Measurements from ENCODE around the gene SMG9. TPM values are rescaled to one million over a fixed set of nuclear protein-coding genes. Genes with fewer than 3 reads are reported as not detected.

The SMG9 gene
- total RNA-seq, 2 donors from 2014 or later, result 18.3 to 49.1 TPM

DNA sequence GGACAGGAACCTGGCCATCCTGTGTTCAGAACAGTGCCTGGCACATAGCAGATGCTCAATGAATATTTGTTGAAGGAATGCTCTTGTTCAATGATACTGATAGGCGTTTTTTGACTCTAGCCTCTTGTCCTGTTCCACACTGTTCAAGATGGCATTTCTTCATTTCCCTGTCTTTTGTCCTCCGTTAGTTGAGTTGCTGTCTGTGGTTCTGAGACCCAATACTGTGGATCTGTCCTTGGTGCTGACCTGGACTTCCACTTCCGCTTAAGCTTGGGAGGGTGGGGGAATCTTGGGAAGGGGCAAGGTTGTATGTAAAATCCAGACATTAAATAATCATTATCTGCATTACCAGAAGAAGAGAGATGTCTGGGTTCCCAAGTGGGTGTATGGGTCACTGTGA lies 34.3 kb upstream of the SMG9 start:
- no peak for TF ChIP-seq CTCF (IDR thresholded peaks at IDR 0.05)
- Histone ChIP-seq H3K4me1 (ENCODE audit: control insufficient read depth in 1 of 2, low read depth in 2 of 2) (peaks cover 6 to 10% of the 10 kb centered on the region in 2 donors), H3K36me3 (no peaks in the 10 kb centered on the region), H3K27ac (no peak overlapping the region), H3K27me3 (replicated peaks; ENCODE audit: insufficient read depth) (no peaks in the 10 kb centered on the region), H3K9me3 (no peaks in the 10 kb centered on the region), H3K4me3 (no peak overlapping the region)
- DNase-seq (ENCODE audit: low spot score), result no peak
- no peak for ATAC-seq (ENCODE audit: insufficient number of reproducible peaks, low FRiP score, low read depth)

GRCh38 chr19:43786665-43787064 lies 31.9 kb upstream of the SMG9 start:
- H3K27me3 ChIP-seq (replicated peaks; ENCODE audit: insufficient read depth), result no peaks in the 10 kb centered on the region
- no peaks in the 10 kb centered on the region for H3K36me3 ChIP-seq
- no peaks in the 10 kb centered on the region for H3K9me3 ChIP-seq
- no peak overlapping the region for H3K27ac ChIP-seq
- TF ChIP-seq CTCF (IDR thresholded peaks at IDR 0.05), result no peak
- DNase-seq (ENCODE audit: low spot score), result no peak
- peaks cover 6 to 10% of the 10 kb centered on the region in 2 donors for H3K4me1 ChIP-seq (ENCODE audit: control insufficient read depth in 1 of 2, low read depth in 2 of 2)
- no peak overlapping the region for H3K4me3 ChIP-seq
- ATAC-seq (ENCODE audit: insufficient number of reproducible peaks, low FRiP score, low read depth), result no peak

GRCh38 chr19:43784981-43785808 lies 30.4 kb upstream of the SMG9 start:
- Histone ChIP-seq H3K4me1 (ENCODE audit: control insufficient read depth in 1 of 2, low read depth in 2 of 2) (peaks cover 6 to 10% of the 10 kb centered on the region in 2 donors), H3K4me3 (peak overlapping the region; percentile 20), H3K36me3 (no peaks in the 10 kb centered on the region), H3K27me3 (replicated peaks; ENCODE audit: insufficient read depth) (no peaks in the 10 kb centered on the region), H3K9me3 (no peaks in the 10 kb centered on the region), H3K27ac (no peak overlapping the region)
- peak; percentile 92 for TF ChIP-seq CTCF (IDR thresholded peaks at IDR 0.05)
- DNase-seq (ENCODE audit: low spot score) (no peak), ATAC-seq (ENCODE audit: insufficient number of reproducible peaks, low FRiP score, low read depth) (peak; percentile 73)

- Histone ChIP-seq H3K4me3 (no peak overlapping the region), H3K27me3 (replicated peaks; ENCODE audit: insufficient read depth) (no peaks in the 10 kb centered on the region), H3K36me3 (no peaks in the 10 kb centered on the region), H3K9me3 (no peaks in the 10 kb centered on the region), H3K4me1 (ENCODE audit: control insufficient read depth in 1 of 2, low read depth in 2 of 2) (peaks cover 6 to 10% of the 10 kb centered on the region in 2 donors), H3K27ac (no peak overlapping the region)
- TF ChIP-seq CTCF (IDR thresholded peaks at IDR 0.05), result no peak
- DNase-seq (ENCODE audit: low spot score), result no peak
- ATAC-seq (ENCODE audit: insufficient number of reproducible peaks, low FRiP score, low read depth), result no peak
Observed at GRCh38 chr19:43784241-43784980, 29.6 kb upstream of the SMG9 start.

DNA sequence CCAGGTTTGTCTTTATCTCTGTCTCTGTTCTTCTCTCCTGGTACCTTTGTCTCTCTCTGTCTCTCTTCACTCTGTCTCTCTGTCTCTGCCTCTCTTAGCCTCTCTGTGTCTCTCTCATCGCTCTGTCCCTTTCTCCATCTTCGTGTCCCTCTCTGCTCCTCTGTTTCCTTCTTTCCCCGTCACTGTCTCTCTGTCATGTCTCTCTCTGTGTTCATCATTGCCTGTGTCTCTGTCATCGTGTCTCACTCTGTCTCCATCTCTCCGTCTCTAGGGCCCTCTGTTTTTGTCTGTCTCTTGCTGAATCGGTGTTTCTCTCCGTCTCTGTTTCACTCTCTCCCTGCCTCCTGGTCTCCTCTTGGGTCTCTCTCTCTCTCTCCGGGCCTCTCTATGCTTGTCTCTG lies 28.9 kb upstream of the SMG9 start:
- DNase-seq (ENCODE audit: low spot score) (no peak), ATAC-seq (ENCODE audit: insufficient number of reproducible peaks, low FRiP score, low read depth) (no peak)
- Histone ChIP-seq H3K4me1 (ENCODE audit: control insufficient read depth in 1 of 2, low read depth in 2 of 2) (peaks cover 8 to 10% of the 10 kb centered on the region in 2 donors), H3K27me3 (replicated peaks; ENCODE audit: insufficient read depth) (no peaks in the 10 kb centered on the region), H3K9me3 (no peaks in the 10 kb centered on the region), H3K27ac (no peak overlapping the region), H3K4me3 (no peak overlapping the region), H3K36me3 (no peaks in the 10 kb centered on the region)
- no peak for TF ChIP-seq CTCF (IDR thresholded peaks at IDR 0.05)
